ENCODE data around the gene DNAJA3. TPM values are rescaled to one million over a fixed set of nuclear protein-coding genes. Genes with fewer than 3 reads are reported as not detected.
A peak's percentile ranks its signal among the peaks of the same experiment; 100 is the strongest.

The DNAJA3 gene
- total RNA-seq, 6 donors from 2014 or later = 31.2 to 61.8 (median 36.6) TPM

GRCh38 chr16:4455951-4456350, 30.3 kb downstream of the DNAJA3 start:
- no peaks in the 10 kb centered on the region for H3K9me3 ChIP-seq
- no peak for ATAC-seq (ENCODE audit: low FRiP score in 2 of 2)
- TF ChIP-seq POLR2AphosphoS5 (IDR thresholded peaks at IDR 0.05) (no peak), CTCF (IDR thresholded peaks at IDR 0.05) (no peak), POLR2A (IDR thresholded peaks at IDR 0.05) (no peak)
- DNase-seq = no peak
- H3K36me3 ChIP-seq = peaks cover 0 to 78% (median 49%) of the 10 kb centered on the region in 4 donors
- H3K4me1 ChIP-seq = peaks cover 0 to 13% (median 6%) of the 10 kb centered on the region in 4 donors
- no peak overlapping the region for H3K27ac ChIP-seq
- 87% methylated on average over 10 of the region's 10 CpGs; no CpG with 5 or more reads in 1 of the 2 donors for WGBS, 2 donors
- H3K27me3 ChIP-seq = no peaks in the 10 kb centered on the region
- H3K4me3 ChIP-seq = no peak overlapping the region

- DNase-seq = no peak
- Histone ChIP-seq H3K27ac (no peak overlapping the region), H3K4me1 (peaks cover 0 to 13% (median 6%) of the 10 kb centered on the region in 4 donors), H3K9me3 (no peaks in the 10 kb centered on the region), H3K27me3 (no peaks in the 10 kb centered on the region), H3K4me3 (no peak overlapping the region), H3K36me3 (peaks cover 4 to 77% (median 50%) of the 10 kb centered on the region in 4 donors)
- ATAC-seq (ENCODE audit: low FRiP score in 2 of 2) = no peak
- 87 to 92% methylated on average over 4 to 5 of the region's 5 CpGs for WGBS, 2 donors
- TF ChIP-seq CTCF (IDR thresholded peaks at IDR 0.05) = no peak
- no peak for TF ChIP-seq POLR2A (IDR thresholded peaks at IDR 0.05)
These were observed 35.2 kb downstream of the DNAJA3 start for GRCh38 chr16:4460936-4461249.

- H3K4me3 ChIP-seq = no peak overlapping the region
- H3K9me3 ChIP-seq = no peaks in the 10 kb centered on the region
- TF ChIP-seq POLR2AphosphoS5 (IDR thresholded peaks at IDR 0.05) (no peak), EP300 (IDR thresholded peaks at IDR 0.05) (no peak), POLR2A (IDR thresholded peaks at IDR 0.05) (no peak), CTCF (IDR thresholded peaks at IDR 0.05) (no peak)
- peaks cover 0 to 13% (median 6%) of the 10 kb centered on the region in 4 donors for H3K4me1 ChIP-seq
- no peaks in the 10 kb centered on the region for H3K27me3 ChIP-seq
- peak in 1 of 2 donors; percentile 70 for DNase-seq
- H3K36me3 ChIP-seq = peaks cover 4 to 77% (median 50%) of the 10 kb centered on the region in 4 donors
- WGBS, 2 donors = 74 to 82% methylated on average over 13 to 27 of the region's 27 CpGs
- ATAC-seq (ENCODE audit: low FRiP score in 2 of 2) = no peak
- no peak overlapping the region for H3K27ac ChIP-seq
These were observed 35.8 kb downstream of the DNAJA3 start for GRCh38 chr16:4461250-4462085.

- 86 to 91% methylated on average over 17 to 22 of the region's 22 CpGs for WGBS, 2 donors
- no peak overlapping the region for H3K27ac ChIP-seq
- H3K36me3 ChIP-seq = peaks cover 9 to 79% (median 51%) of the 10 kb centered on the region in 4 donors
- H3K9me3 ChIP-seq = no peaks in the 10 kb centered on the region
- DNase-seq (peak in 1 of 2 donors; percentile 55), ATAC-seq (ENCODE audit: low FRiP score in 2 of 2) (peak in 1 of 2 donors; percentile 8)
- no peak for TF ChIP-seq EP300 (IDR thresholded peaks at IDR 0.05)
- no peak for TF ChIP-seq POLR2AphosphoS5 (IDR thresholded peaks at IDR 0.05)
- TF ChIP-seq CTCF (IDR thresholded peaks at IDR 0.05) = no peak
- no peak for TF ChIP-seq POLR2A (IDR thresholded peaks at IDR 0.05)
- H3K27me3 ChIP-seq = no peaks in the 10 kb centered on the region
- peaks cover 0 to 13% (median 6%) of the 10 kb centered on the region in 4 donors for H3K4me1 ChIP-seq
- H3K4me3 ChIP-seq = no peak overlapping the region
These were observed 38.0 kb downstream of the DNAJA3 start for GRCh38 chr16:4463522-4464163.

Data from upper lobe of left lung (tissue), 6 donors.